Measurements from ENCODE around the gene DFFB.
"Not testable (repeated sequence)": the region's sequence is repeated elsewhere in the genome, so short reads cannot be mapped to it uniquely, and the experiment has no call there.

Gene DFFB

DNA sequence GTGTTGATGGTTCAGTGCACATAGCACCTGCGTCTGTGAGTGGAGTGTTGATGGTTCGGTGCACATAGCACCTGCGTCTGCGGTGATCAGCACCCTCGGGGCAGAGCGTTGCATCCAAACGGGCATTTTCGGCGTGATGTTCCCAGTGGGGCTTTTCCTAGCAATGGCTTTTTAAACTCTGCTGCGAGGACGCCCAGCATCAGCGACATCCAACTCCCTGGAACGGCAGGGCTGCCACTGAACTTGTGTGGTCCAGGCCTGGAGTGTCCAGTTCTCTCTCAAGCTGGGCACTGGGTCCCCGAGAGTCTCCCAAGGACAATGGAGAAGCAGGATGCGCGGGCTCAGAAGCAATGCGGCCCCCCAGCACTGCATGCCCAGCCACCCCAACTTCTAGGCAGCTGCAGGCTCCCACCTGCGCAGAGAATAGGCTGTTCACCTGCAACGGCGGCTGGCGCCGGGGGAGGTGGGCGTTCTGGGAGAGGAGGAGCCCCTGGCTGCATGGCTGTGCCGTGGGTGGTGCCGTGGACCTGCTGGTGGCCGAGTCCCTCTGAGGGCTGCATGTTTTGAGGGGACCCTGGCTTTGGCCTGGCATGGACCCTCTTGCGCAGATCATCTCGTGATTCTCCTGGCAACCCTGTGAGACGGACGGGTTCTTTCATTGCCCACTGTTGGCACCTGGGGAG lies 52.9 kb downstream of the DFFB start:
- no peak for DNase-seq (ENCODE audit: low read depth)

- peak; percentile 61 for DNase-seq (ENCODE audit: low read depth)
These were observed 53.9 kb downstream of the DFFB start for GRCh38 chr1:3910857-3911845.

DNA sequence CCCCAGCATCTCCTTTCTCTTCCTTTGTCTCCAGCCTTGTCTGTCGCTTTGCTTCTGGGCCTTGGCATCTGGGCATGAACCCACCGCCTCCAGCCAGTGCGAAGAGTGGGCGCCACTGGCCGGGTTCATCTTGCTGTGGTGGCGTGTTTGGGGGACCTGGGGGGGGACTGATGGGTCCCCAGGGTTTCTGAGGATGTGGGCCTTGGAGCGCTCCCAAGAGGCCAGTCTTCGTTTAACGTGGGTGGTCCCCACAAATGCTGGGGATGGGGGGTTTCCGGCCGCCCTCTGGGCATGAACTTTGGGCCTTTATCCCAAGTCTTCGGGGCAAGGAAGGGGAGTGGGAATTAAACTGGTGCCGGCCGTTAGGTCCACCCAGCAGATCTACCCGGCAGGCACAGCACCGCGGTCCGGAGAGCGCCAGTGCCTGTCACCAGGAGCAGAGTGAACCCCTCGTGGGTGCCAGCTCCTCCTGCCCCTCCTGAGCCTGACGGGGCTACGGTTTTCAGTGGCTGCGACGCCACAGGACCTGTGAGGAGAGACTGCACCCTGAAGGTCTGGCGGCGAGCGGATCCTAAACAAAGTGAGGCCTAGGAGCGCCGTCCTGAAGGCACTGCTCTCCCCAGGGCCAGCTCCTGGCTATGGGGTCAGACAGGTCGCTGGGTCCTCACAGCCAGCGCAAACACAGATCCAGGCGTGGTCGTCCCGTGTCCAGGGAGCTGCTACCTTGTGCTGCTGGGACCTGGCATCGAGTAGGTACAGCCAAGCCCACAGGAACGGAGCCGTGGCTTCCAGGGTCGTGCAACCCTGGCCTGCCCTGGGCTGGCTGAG lies 54.9 kb downstream of the DFFB start:
- DNase-seq (ENCODE audit: low read depth): no peak

- no peak for DNase-seq (ENCODE audit: low read depth)
These were observed 55.8 kb downstream of the DFFB start for GRCh38 chr1:3912809-3913685.

DNA sequence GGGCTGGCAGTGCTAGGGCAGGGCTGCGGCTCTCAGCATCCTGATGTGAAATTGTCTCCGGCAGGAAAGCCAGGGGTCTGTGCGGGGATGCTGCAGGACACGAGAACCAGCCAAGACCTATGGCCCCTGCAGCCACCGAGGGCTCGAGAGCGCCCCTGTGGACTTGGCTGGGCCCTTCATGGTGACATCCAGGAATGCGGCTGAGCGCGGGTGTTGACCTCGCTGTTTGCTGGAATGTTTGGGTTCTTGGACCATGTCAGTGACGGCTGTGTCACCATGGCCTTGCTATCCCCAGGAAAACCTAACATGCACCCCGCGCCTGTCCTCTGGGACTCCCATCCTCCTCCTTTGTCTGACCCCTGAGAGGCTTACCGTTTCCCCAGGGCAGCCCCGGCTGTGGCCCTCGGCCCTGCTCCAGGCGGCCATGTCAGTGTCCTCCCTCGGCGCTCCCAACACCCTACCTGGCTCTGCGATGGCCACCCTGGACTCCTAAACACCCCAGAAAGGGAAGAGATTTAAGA lies 57.1 kb downstream of the DFFB start:
- DNase-seq (ENCODE audit: low read depth): no peak

- DNase-seq (ENCODE audit: low read depth): no peak
These were observed 57.6 kb downstream of the DFFB start for GRCh38 chr1:3914911-3915310.

DNA sequence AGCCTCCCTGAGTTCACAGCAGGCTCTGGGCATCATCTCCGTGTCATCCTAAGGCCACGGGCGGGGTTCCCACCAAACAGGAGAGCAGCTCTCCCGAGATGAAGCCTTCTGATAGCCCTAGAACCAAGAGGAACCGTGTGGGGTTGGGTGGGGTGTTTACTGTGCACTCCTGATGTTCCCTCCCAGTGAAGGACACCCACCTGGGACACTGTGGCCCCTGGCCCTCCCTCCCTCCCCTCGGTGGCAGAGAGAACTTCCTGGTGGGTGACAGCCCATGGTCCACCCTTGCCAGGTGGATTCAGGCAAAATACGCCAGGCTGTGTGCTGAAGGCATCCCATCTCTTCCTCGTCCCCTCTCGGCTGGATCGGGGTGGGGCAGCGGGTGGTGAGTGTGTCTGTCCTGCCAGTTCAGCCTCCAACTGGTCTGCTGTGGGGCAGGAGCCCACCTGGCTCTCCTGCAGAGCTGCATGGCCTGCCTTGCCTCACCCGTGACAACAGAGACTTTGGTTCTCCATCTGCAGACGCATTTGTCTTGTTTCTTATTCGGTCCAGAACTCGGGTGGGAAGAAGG lies 58.4 kb downstream of the DFFB start:
- DNase-seq (ENCODE audit: low read depth): no peak

- no peak for DNase-seq (ENCODE audit: low read depth)
These were observed 60.5 kb downstream of the DFFB start for GRCh38 chr1:3917761-3918160.

- not testable (repeated sequence) for DNase-seq (ENCODE audit: low read depth)
These were observed 61.1 kb downstream of the DFFB start for GRCh38 chr1:3918359-3918758.

- DNase-seq (ENCODE audit: low read depth): no peak
These were observed 61.8 kb downstream of the DFFB start for GRCh38 chr1:3918966-3919611.

- DNase-seq (ENCODE audit: low read depth): no peak
These were observed 62.4 kb downstream of the DFFB start for GRCh38 chr1:3919706-3920105.

- no peak for DNase-seq (ENCODE audit: low read depth)
These were observed 64.5 kb downstream of the DFFB start for GRCh38 chr1:3921765-3922164.

- no peak for DNase-seq (ENCODE audit: low read depth)
These were observed 65.0 kb downstream of the DFFB start for GRCh38 chr1:3922201-3922725.

DNA sequence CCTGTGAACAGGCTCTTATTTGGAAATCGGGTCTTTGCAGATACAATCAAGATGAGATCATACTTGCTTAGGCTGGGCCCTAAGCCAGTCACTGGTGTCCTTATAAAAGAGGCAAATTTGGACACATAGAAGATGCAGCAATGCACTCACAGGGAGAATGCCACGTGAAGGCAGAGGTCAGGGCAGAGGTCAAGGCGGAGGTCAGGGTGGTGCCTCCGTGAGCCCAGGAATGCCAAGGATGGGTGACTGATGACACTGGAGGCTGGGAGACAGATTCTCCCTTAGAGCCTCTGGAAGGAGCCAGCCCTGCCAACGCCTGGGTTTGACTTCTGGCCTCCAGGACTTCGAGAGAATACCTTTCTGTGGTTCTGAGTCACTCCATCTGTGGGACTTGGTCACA lies 65.6 kb downstream of the DFFB start:
- no peak for DNase-seq (ENCODE audit: low read depth)

DNA sequence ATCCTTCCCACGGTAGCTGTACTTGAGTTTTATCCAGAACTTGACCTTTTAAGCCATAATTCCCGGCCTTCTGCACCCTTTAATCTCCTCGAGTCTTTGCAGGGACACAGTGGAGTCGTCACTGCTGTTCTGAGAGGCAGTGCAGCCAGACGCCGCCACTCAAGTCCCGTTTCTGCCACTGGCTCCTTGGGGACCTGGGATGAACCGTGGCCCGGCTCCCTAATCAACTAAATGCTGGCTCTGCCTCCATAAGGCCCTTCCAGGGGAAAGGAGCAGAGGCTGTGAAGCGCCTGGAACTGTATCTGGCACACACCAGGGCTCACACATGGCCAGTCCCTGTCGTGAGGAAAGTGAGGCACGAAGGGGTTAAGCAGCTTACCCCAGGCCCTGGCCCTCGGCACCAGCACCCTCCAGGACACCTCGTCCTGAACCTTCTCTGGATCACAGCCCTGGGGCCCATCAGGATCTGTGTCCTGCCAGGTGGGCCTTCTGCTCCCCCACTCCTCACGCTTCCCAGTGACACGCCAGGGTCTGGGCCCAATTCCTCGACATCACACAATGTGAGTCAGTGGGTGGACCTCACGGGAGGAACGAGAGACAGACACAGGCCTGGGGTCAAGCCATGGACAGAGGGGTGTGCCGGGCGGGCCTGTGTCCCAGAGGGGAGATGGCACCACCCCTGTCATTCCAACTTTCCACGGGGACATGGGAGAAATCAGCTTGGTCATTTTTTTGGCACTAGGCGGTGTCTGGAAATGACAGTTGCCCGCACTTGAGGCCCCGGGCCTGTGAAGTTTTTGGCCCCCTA lies 66.3 kb downstream of the DFFB start:
- DNase-seq (ENCODE audit: low read depth): no peak

DNA sequence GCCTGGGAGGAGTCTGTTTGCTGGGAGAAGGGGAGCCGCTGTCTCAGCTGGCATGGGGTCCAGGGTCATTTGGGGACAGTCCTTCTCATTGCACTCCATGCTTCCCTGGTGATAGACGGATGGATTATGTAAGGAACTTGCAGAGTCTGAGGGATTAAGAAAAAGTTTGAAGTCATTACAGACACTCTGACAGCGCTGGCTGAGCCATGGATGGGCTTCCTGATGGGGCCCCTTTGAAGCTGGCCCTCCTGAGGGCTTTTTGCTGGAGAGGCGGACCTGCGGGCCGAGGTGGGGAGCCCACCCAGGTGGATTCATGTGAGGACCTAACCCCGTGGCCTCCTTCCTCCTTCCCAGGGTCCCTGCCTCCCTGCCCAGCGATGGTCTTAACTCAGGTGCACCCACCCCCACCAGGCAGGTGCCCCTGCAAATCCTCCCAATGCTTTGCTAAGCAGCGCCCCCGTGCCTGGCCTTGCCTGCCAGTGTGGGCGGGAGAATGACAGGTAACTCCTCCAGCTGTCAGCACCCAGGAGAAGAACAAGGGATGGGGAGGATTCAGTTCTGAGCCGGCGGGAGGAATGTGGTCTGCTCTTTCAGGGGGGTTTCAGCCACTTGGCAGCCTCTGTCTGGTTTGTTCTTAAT lies 67.0 kb downstream of the DFFB start:
- no peak for DNase-seq (ENCODE audit: low read depth)

- DNase-seq (ENCODE audit: low read depth): no peak
These were observed 67.5 kb downstream of the DFFB start for GRCh38 chr1:3924825-3925220.

- no peak for DNase-seq (ENCODE audit: low read depth)
These were observed 68.0 kb downstream of the DFFB start for GRCh38 chr1:3925256-3925655.

- DNase-seq (ENCODE audit: low read depth): no peak
These were observed 68.5 kb downstream of the DFFB start for GRCh38 chr1:3925762-3926161.

Measured in activated gamma-delta T cell treated with anti-CD3 and anti-CD28 coated beads, Interleukin-2, amount 50 U/mL, for 16 hours (primary cell).